Cardiac fibroblast (primary cell): ENCODE measurements around the gene CDCA7.
A peak's percentile ranks its signal among the peaks of the same experiment; 100 is the strongest.

ENCODE experiments used
- DNase-seq, 2 donors: peaks; one replicate each; pipeline versions ENCODE4 v3.0.0 to v3.0.0-alpha.2; 2010; ENCODE audit warnings: low read depth in 2 of 2
- H3K4me3 ChIP-seq, 2 donors: replicated peaks in 1 of 2; 1 replicate in 1 of 2; 2 replicates in 1 of 2; pipeline ENCODE4 v1.5.1; 2011; ENCODE audit warnings: low read depth in 2 of 2, low read length in 2 of 2, mild to moderate bottlenecking in 2 of 2, moderate library complexity in 1 of 2
- CTCF ChIP-seq: IDR thresholded peaks from one replicate; pipeline ENCODE4 v1.5.1; 2011; ENCODE audit warnings: low read depth, mild to moderate bottlenecking, low read length, inconsistent platforms

The CDCA7 gene

DNA sequence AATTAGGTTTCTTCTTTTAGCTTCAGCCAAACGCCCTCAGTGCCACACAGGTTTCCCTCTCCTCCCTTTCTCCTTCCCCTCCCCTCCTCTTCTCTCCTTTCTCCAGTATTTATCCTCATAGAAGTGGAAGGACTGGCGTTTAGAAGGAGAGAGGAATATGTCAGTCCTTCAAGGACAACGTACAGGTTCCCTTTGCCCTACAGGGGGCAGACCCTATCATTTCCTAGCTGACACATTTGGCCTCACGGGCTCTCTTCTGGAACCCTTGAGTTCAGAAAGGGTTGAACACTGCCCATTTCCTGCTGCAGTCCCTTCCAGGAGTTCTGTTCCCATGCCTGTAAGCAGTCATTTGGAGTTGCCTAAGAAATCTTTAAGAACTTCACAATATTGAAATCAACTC is 46.1 kb downstream of the CDCA7 start:
- TF ChIP-seq CTCF = peak; percentile 34
- no peak overlapping the region for H3K4me3 ChIP-seq
- DNase-seq = peak in 1 of 2 donors; percentile 24

DNA sequence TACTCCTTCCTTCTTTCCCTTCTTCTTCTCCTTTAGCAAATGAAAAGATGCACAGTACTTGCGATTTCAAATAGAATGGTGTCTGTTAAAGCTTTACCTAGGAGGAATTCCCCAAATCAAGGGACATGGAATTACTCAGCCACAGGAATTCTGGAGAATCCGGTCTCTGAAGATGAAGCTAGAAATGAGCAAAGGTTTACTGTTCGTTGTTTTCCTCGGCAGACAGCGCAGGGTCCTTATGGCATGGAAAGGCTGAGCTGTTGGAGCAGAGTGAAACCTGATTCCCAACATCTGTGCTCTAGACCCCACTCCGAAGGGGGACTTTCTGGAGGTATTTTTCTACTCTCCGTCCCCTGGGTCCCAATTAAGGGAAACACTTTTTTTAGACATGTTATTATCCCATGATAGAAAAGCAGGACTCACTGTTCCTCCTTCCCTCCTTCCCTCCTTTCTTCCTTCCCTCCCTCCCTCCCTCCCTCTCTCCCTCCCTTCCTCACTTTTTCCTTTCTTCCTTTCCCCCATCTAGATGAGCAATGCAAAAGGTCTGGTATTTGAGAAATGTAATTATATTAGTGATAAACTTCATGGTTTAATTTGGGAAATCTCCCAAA is 47.1 kb downstream of the CDCA7 start:
- H3K4me3 ChIP-seq = no peak overlapping the region
- TF ChIP-seq CTCF = no peak
- DNase-seq = peak in 1 of 2 donors; percentile 6

GRCh38 chr2:173402405-173402974 is 47.8 kb downstream of the CDCA7 start:
- peak; percentile 86 for DNase-seq
- TF ChIP-seq CTCF = peak; percentile 84
- H3K4me3 ChIP-seq = no peak overlapping the region

DNA sequence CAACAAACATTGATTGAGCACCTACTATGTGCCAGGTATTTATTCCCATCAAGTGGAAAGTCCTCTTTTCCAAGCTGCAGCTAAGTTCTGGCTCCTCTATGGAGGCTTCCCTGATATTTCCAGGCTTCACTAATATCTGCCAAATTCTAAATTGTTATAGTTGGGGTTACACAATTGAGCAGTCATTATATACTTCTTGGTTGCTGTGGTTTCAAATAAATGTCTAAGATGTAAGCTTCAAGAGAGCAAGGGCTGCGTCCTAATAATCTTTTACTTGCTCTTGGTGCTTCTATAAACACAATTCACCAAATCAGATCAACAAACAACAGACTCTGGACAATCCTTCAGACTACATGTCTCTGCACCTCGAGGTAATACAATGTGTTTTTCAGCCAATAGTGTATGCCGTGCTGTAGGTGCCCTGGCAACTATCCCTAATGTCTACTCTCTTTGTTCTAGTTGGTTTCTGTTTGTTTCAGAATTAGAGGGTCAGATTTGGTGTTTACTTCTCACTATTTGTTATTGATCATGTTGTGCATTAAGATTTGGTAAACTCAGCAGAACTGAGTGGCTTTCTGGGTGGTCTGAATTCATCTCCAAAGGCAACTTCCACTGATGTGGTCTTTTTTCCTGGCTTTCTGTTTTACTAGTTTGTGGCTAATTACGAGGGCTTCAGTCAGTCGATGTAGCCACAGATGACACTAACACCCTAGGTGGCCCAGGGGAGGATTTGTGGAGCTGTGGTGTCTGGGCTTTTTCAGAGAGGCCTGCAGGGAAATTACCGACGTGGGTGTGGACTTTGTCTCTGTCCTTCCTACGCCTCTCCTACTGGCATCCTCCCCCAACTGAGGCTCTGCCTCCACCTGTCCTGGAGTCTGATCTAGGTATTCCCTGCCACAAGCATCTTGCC is 50.4 kb downstream of the CDCA7 start:
- no peak overlapping the region for H3K4me3 ChIP-seq
- no peak for TF ChIP-seq CTCF
- DNase-seq = no peak

- H3K4me3 ChIP-seq = no peak overlapping the region
- no peak for TF ChIP-seq CTCF
- DNase-seq = no peak
These were observed 52.5 kb downstream of the CDCA7 start for GRCh38 chr2:173407176-173407575.

DNA sequence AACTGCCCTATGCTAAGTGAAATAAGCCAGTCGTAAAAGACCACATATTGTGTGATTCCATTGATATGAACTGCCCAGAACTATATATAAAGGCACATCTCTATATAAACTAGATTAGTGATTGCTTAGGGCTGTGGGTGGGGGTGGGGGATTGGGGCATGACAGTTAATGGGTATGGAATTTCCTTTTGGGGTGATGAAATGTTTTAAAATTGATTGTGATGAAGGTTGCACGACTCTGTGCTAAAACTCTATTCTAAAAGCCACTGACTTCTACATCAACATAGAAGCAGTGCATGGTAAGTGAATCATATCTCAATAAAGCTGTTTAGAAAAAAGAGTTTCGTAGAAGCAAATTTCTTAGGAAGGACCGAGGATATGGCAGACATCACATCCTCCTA is 53.0 kb downstream of the CDCA7 start:
- H3K4me3 ChIP-seq = no peak overlapping the region
- DNase-seq = no peak
- TF ChIP-seq CTCF = no peak
